Activated CD4-positive, alpha-beta T cell treated with anti-CD3 and anti-CD28 coated beads for 4 hours (primary cell): ENCODE results near the gene ANAPC15.

Experiments used
- DNase-seq, 2 donors: peaks; one replicate each; pipeline ENCODE4 v3.0.0-alpha.2; 2020

Gene ANAPC15

DNA sequence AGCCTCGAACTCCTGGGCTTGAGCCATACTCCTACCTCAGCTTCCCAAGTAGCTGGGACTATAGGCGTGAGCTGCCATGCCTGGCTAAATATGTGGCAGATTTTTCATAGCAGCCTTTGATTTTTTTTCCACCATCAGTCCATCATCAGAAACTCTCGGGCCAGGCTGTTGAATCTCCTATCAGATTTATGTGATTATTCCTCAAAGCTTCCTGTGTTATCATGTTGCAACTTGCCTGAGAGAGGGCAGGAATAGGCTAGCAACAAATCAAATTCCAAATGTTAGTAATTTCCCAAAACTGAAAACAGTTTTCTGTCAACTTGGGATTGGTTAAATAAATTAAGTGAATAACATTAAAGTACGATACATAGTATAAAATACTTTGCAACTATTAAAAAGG is 28.4 kb downstream of the ANAPC15 start:
- DNase-seq: no peak

DNA sequence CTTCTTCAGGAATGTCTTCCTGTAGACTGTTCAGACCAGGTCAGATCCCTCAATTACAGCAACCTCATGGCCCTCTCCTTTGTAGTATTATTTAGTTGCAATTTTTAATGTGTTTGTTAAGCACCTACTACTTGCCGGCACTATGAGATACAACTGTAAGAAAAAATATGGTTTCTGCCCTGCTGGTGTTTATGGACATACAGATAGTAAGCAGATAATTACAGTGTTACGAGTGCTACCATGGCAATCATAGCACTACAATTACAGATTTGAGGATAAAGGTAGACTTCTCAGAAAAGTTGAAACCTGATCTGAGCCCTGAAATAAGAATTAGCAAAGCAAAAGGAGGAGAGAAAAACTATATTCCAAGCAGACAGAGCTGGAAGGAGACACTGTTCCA is 29.1 kb downstream of the ANAPC15 start:
- DNase-seq: no peak

DNA sequence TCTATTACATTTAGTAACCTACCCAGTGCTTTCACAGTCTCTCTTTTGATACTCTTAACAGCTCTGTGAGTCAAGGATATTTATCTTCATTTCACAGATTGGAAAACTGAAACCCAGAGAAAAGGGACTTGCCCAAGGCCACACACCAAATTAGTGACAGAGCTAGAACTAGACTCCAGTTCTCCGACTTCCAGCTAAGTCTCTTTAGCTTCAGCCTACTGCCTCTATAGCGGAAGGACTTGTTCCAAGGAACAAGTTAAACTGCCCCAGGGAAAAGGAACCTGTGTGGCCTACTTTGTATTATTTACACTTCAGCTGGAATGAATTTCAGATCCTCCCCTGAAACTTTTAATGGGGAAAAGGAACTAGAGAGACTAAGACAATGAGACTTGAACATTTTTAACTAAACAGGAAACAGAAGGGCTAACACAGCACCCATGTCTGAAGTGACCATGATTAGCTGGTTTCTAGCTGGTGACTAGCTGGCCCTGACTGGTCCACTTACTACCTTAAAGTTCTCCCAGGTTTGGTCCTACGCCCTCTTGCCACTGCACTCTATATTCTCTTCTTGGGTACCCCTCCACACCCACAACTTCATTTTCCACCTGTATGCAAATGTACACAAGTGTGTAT is 30.6 kb downstream of the ANAPC15 start:
- no peak for DNase-seq

DNA sequence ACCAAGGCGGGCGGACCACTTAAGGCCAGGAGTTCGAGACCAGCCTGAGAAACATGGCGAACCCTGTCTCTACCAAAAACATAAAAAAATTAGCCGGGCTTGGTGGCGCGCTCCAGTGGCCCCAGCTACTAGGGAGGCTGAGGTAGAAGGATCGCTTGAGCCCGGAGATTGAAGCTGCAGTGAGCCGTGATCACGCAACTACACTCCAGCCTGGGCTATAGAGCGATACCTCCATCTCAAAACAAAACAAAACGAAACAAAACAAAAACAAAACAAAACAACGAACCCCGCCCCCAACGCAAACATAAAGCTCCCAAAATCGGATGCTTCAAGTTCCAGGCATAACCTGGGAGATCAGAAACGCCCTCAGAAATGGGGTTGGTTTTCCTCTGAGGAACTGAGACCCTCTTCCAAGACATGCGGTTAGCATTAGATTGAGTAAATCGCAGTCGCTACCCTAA is 31.3 kb downstream of the ANAPC15 start:
- DNase-seq: no peak

DNA sequence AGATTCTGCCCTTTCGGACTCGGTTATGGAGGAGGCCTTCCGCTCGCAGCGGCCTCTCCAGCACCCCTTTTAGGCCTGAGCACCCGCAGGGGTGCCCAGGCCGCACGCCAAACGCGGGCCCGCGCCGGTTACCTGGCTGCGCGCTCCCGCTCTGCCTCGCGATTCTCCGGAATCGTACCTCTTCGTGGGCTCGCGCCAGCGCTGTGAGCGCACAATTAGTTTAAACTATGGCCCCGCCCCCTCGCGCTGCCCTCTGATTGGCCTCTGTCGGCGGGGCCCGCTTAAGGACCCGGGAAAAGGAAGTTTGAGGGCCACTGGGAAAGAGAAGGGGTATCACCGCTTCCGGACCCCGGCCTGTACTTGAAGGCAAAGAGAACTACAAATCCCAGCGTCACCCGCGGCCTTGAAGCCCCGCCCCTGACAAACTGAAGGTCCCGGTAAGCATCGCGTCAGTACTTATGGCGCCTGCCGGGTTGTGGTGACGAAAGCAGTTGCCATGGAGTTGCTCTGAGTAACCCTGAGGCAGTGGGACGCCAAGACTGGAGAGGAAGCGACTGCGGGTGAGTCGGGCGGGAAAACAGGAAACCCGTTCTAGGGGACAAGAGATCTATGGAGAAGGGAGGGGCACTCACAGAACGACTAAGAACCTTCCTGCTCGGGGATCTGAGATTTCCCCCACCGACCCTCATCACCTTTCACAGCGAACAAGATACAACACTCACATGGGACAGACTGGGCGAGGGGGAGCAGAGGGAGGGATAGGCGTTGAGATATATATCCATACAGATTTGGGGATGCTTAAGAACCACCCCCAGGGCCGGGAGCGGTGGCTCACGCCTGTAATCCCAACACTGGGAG is 31.9 kb downstream of the ANAPC15 start, which contains the start of the genes LRRC51 and NUMA1:
Gene LRRC51 (plus strand): TSS at position 525 of the 858 bp plus-strand sequence. CDS start 8,234 bp downstream, outside the sequence.
Gene NUMA1 (minus strand): TSS at position 217 of the 858 bp plus-strand sequence. CDS start 44,599 bp downstream, outside the sequence.
- peak; percentile 99 for DNase-seq

DNA sequence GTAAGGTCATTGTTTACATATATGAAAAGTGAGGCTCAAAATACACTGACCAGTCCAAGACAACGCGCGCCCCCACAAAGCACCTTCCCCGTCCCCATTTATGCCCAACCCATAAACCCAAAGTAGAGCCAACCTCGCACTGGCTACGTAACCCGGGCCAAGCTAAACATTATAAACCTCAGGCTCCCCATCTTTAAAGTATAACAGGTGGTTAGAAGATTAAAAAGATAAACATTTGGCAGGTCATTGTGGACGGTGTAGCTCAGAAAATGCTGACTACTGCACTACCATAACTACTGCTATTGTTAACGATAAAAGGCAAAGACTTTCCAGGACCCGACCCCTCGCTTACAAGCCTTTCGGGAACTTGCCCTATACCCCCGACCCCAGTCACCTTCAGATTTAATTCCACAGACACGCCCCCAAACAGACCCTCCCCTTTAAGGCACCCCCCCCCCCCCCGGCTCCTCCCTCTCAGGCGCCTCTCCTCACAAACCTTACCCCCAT is 32.6 kb downstream of the ANAPC15 start:
- DNase-seq: no peak

DNA sequence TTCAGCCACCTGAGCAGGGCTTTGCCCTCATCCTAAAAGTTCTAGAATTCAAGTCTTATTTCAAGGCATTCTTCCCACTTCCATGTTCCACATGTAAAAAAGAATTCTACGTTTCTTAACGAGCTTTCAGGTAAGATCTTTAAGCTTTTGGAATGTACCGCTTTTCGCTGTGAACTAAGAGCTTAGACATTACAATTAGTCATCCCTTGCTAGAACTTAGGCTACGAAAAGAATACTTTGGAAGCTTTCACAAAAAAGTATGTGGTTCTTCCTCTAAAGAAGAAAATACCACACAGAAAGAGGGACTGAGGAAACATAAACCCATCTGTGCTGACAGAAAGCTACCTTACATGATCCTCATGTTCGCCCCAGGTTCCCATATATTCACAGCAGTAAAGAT is 34.0 kb downstream of the ANAPC15 start:
- DNase-seq: no peak

DNA sequence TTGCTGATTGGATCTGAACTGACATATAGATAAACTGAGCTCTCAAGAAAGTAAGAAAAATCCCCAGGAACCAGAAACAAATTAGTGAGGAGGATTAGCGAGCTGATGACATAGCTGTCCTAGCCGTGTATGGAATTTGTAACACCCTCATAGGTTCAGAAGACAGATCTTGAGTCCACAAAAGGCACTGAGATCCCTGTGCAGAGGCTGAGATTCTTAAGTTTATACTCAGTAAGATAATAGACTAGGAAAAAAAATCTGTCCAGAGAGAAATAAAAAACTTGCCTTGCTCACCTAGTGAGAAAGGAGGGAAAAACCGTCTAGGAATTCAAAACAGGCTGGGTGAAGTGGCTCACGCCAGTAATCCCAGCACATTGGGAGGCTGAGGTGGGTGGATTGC is 36.7 kb downstream of the ANAPC15 start:
- DNase-seq: no peak

DNA sequence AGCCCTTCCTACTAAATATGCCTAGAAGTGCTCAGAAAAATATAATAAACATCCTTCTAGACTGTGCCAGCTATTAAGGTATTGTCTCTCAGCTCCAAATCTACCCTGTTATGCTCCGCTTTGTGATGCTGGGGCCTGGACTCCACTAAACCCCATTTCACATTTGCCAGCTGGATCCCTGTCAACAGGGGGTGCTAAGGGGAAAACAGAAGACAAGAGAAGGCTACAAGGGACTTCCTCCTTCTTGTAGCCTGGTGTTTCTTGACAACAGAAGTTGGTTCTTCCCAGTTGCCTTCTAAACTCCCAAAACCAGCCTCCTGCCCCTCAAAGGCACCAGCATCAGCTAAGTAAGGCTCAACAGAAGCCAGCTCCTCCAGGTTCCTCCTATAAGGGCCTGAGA is 37.4 kb downstream of the ANAPC15 start:
- DNase-seq: no peak

DNA sequence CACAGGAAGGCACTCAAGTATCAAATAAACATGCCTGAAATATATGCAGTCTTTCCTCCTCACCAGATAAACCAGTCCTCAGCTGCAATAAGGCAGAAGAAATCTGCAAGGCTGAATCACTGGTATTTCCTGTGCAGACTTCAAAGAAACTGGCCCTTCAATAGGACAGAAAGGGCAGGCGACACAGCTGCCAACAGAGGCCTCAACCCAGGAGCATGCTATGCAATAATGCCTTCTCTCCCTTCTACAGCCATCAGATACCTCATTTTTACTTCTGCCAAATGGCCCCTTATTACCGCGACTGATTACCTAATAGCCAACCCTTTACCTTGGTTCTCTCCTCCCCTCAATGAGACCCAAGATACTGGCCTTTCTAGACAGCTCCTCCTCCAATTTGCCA is 40.1 kb downstream of the ANAPC15 start:
- DNase-seq: no peak

DNA sequence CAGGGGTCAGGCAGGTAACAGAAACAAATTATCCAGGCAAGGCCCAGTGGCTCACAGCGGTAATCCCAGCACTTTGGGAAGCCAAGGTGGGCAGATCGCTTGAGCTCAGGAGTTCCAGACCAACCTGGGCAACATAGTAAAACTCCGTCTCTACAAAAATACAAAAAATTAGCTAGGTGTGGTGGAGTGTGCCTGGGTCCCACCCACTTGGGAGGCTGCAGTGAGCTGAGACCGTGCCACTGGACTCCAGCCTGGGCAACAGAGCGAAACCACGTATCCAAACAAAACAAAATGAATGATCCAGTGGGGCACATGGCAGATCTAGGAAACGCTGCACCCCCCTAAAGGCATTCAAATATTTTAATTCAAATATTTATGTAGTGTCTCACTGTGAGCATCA is 42.0 kb downstream of the ANAPC15 start:
- DNase-seq: no peak

DNA sequence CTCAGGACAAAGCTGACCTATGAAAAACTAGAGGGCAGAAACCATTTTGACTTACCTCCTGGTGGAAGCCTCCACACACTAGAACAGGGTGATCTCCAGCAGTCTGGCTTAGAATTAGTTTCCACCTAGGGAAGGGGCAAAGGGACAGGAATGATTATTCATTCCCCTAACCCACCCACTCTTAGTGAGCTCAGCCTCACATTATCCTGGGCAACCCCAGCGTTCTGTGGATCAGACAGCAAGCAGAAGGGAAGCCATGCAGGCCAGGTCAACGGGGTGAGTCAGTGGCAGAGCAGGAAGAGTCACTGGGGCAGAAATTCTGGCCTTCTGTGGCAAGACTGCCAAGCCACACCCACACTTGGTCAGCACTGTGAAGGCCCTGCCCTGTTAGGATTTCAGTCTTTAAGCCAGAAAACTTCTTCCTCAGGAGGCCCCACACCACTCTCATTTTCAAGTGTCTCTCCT is 42.7 kb downstream of the ANAPC15 start:
- no peak for DNase-seq

DNA sequence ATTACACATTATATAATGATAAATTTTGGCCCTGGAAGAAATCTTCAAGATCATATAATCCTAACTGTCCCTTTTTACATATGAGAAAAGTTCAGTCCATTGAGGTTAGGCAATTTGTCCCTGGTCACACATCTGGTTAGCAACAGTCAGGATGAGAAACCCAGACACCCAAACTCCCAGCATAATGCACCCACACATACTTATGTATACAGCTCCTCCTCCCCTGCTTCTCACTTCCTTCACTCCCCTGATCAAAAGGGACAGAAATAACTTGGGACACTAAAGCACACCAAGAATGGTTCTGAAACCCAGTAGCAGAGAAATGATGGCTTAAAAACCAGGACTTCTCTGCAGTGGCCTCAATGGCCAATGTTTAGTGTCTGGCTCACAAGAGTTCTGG is 43.3 kb downstream of the ANAPC15 start:
- DNase-seq: no peak

DNA sequence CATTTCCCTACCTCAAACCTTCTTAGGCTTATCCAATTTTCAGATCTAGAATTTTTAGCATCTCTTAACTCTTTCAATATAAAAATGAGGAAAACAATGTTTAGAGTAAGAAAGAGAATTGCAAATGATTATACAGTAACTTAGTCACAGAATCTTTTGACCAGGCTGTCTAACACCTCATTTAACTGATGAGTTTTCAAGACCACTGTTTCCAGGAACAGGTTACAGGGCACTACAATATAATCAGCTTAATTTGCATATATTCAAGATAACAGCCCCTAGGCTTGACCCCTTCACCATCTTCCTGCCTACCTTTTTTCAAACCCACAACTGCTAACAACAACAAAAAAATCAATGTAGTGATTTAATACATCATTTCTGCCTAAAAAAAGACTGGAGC is 44.8 kb downstream of the ANAPC15 start:
- no peak for DNase-seq

DNA sequence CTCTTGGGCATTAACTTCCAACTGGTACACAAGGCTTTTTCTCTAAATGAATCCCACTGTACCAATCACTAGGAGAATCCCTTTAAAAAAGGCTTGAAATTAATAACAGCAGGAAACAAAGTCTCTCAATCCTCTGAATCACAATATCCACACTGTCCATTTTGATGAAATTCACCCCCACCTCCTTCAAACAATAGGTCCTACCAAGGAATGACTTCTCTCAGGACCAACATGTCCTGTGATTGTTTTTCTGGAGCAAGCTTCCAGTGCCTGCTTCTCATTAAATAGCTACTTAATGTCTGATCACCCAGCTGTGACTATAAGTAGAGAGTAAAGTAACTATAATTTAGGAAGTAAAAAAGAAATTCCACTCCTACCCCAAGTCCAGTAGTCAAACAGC is 45.2 kb downstream of the ANAPC15 start:
- no peak for DNase-seq

DNA sequence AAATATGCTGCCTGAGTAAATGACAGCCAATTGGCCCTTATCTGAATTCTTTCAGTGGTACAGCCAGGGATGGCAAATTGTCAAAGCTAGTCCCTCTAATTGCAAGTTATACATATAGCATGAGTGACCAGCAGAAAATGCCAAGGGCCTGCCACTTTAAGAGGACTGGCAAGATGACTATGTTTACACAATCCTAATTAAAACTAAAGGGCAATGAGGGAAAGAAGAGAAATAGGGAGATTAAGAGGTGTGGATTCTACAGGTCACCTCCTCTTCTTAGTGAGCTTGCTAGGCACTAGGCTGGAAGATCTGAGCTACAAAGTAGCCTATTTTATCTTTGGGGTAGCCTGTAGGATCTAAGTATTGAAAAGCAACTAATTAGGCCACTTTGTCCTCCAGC is 45.6 kb downstream of the ANAPC15 start:
- no peak for DNase-seq

DNA sequence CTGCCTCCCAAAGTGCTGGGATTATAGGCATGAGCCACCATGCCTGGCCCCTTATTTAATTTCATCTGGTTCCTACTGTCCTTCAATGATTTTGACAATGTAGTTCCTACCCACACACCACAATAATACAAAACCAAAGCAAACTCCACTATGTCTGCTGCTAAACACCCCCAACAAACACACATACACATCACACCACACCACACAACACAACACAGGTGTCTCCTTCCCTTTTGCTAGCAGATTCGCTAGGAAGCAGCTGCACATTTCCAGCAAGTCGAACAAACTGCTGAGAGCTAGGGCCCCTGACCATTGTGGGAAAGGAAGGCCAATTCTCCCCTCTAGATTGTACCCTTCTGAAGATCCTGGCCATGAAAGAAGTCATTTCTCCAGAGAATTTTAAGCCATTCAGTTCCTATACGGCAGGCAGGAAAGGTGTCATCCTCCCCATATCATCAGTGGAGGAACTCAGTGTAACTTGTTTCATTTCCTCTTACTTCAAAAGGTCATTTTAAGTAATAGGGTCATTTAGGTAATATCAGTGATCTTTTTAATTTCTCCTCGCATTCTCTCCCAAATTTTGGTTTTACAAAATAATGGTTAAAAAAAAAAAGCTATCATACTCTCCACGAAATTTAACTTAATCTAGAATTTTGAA is 50.6 kb downstream of the ANAPC15 start:
- DNase-seq: no peak
